NCI-H2196 treated with DMSO at 0.1 percent for 48 hours (cell line): Measurements from ENCODE around the gene PLEKHA5.
"Not testable (repeated sequence)": the region's sequence is repeated elsewhere in the genome, so short reads cannot be mapped to it uniquely, and the experiment has no call there.

ENCODE experiments used
- DNase-seq: peaks from one replicate; lab custom pipeline; 2025; ENCODE audit not compliant: unreplicated experiment; lab: John Stamatoyannopoulos, UW

PLEKHA5 gene

DNA sequence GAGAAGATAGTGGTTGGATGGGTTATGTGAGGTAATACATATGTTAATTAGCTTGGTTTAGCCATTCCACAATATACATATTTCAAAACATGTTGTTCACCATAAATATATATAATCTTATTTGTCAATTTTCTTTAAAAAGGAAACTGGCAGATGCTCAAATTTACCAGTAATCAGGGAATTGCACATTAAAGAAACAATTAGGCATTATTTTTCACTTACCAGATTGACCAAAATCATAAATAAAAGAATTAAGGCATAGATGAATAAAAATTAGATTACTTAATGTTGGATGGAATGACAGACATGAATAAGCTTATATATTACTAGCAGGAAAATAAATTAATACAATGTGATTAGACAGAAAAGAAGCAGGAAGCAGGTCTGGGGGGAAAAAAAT is 147.2 kb downstream of the PLEKHA5 start:
- no peak for DNase-seq

DNA sequence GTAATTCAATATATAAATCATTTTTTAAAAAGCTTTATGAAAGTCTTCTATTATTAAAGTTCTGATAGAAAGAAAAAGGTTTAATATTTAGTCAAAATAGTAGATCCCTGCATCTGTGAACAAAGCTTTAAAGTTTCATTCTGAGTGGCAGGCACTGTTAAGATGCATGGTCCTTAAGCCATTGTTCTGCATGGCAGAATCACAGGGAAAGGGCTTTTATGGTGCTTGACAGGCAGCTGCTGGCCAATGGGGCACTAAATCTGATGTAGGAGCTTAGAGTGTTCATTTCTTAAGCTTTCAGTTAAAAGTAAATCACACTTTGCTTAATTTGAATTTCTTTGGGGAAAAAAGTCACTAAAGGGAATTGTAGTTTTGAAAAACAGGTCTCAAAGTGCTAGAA is 148.2 kb downstream of the PLEKHA5 start:
- no peak for DNase-seq

DNA sequence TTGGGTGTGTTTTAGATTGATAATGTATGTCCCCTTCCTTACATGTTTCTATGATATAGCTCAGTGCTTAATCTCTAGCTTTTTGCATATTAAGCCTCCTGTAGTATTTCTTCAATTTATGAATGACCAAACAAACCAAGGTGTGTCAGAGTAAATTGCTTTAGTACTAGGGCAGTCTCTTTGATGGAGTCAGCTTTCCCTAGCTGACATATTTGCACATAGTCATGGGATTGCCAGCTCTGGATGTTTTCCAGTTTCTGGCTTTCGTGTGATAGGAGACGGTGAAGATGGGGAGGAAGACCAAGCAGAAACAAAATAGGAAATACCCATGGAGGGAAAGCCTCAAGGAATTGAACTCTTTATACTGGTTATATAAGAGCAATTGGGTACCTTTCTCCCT is 148.9 kb downstream of the PLEKHA5 start:
- no peak for DNase-seq

DNA sequence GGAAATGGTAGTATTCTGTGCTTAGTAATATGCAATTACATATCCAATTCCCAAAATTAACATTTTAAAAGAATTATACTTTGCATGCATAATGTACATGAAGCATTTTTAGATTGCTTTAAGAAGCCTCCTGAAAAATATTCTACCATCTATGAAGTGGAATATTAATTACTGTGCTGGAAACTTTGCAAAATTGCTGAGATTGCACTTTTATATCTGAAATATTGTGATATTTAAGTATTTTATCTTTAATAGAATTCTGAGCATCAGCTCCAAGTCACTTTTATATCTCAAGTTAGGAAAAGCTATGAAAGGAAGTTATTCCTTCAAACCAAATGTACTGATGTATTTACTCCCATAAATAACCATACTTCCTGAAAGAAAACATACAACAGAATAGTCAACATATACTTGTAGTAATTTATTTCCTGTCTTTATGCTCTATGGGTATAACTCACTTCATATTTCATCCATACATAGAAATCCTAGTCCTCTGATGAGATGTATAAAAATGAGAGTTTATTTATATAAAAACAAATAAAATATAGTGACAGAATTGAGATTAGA is 152.7 kb downstream of the PLEKHA5 start:
- DNase-seq, result no peak

DNA sequence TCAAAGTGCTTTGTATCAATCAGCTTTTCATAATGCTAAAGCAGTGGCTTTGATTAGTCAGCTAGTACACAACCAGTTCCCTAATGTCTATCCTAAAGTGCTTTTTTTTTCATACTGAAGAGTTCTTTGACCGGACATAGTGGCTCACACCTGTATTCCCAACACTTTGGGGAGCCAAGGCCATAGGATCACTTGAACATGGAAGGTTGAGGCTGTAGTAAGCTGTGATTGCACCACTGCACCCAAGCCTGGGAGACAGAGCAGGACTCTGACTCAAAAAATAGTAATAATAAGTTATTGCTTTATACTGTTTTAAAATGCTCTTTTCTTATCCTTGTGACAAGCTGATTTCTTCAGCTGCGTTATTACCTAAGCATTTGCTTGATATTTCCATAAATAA is 155.1 kb downstream of the PLEKHA5 start:
- no peak for DNase-seq

DNA sequence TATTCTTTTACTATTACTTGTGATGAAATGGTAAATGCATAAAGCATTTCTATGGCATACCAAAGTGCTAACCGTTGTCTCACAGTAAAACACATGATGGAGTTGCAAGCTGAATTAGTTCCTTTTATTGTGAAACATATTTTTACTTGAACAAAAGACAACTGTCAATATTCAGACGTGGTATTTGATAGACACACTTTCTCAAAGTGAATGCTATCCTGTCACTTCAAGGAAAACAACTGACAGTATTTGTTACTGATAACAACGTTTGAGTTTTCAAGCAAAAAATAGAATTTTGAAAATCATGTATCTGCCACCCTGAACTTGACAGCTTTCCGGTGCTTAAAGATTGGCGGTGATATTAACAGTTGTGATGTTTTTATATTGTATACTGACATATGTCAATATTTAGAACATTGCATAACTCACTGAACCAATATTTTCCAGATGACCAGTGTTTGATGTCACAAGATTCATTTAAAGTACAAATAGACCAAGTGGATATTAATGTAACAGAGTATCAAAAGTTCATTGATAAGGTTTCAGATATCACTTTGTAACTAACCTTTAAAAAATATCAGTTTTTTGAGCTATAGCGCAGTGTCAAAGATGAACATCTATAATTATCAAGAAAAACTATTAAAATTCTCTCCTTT is 156.4 kb downstream of the PLEKHA5 start:
- no peak for DNase-seq

DNA sequence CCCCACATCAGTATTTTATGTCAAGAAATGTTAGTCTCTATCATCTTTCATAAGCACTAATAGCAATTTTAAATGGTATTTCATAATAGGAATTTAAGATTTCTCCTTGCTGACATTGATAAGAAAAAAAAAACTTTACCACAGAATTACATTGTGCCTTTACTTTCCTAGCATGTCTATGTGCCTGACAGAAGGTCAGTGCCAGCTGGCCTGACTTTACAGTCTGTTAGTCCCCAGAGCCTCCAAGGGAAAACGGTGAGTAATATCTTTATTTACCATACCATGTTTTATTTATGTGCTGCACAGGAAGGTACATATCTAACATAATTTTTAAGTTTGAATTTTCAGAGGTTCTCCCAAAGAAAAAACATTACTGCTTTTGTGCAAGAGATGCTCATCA is 157.8 kb downstream of the PLEKHA5 start:
- DNase-seq, result no peak

DNA sequence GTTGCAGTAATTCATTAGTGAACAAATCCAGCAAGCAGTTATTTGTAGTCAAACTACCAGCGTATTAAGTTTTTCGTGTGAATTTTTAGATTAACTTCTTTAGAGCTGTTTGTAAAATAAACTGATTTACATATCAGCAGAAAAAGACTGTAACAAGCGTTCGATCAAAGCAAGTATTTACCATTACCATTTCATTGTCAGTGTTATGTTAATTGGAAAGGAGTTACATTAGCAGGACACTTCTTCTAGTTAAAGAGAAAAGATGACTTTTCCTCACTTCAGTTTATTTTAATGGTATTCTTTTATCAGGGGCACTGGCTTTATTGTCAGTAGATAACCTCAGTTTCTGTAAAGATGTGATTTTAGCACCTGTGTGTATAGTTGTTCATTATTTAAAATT is 158.6 kb downstream of the PLEKHA5 start:
- no peak for DNase-seq

DNA sequence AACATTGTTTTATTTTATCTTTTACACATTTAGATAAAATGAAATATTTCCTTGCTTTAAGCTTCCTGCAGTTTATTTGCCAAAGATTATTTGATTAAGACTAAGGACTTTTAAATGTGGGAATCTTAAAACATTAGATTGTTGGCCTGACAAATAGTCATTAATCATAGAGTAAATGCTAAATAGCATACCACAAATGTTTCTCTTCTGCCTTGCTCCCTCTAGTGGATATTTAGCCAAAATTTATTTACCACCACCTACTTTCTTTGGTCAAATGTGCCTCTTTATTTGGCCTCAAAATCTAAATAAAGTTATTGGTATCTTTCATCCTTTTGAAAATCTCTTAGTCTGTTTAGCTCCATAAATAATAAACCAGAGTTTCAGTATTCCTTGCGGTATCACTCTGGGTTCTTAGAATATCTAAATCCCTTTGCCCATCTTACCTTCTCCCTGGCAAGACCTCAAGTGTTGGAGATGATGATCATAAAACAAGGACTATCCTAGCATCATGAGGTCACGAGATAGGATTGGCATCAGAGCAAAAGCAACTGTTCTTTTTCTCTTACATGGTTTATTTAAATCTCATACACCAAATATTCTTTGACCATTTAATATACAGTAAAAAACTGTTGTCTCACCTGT is 159.2 kb downstream of the PLEKHA5 start:
- DNase-seq, result peak; percentile 68

DNA sequence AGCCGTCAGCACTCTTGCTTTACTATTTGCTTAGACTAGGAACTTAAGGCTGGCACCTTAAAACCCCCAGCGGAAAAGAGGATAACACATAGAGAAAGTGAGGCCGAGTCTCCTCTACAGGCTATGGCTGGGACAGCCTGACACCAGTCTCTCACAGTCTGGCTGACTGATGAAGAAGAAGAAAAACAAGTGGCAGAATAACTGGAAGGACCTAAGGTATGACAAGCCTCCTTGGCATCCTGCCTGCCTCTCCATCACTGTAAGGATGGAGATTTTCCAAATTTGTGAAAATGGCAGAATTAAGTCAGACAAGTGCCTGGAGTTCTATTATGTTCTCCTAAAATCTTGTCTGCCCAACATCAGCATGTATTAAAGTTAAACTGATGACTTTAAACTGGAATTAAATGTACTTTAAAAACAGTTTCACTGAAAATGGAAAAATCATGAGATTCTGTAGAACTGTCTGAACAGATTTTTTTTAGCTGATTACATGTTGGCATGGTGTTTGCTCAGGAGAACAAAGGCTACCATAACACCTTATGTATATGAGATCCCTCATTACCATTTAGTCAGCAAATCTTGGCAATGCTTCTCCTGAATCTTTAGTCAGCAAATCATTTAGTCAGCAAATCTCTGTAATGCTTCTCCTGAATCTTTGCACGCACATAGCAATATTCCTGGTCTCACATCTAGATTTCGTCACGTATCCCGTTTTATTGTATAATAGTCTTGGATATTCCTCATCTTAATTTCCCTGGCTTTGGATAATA is 169.5 kb downstream of the PLEKHA5 start:
- DNase-seq, result no peak

DNA sequence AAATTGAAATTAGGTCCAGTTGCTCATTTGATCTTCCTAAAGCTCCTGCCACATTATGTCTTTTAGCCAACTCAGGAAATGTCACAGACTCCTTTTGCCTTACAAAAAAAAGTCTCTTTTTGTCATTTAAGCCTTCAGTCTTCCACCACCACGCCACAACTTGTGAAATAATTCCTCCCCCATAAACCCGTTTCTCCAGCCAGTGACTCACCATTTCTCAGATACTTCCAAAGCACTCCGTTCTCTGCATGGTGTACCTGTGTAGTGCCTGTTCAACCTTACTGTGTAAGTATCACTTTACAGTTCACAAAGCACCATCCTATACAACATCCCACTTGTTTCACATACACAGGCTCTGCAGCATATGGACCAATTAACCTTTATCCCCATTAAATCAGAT is 170.2 kb downstream of the PLEKHA5 start:
- peak; percentile 28 for DNase-seq

DNA sequence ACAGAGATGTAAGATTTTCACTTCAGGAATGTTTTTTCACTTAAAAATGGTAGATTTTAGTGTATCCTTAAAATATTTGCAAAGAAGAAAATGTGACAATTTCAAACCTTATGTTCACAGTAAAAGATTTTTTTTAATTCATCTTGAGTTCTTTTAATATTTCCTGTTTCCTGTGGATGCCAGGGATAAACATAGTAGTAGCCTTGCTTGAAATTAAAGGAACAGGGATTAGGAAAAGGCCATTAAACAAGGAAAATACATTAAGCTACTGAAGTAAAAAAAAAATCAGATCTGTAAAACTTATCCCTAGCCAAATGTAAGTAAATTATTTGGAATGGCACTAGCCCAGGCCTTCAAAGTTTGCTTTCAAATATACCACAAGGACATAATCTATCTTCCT is 171.7 kb downstream of the PLEKHA5 start:
- DNase-seq, result no peak

DNA sequence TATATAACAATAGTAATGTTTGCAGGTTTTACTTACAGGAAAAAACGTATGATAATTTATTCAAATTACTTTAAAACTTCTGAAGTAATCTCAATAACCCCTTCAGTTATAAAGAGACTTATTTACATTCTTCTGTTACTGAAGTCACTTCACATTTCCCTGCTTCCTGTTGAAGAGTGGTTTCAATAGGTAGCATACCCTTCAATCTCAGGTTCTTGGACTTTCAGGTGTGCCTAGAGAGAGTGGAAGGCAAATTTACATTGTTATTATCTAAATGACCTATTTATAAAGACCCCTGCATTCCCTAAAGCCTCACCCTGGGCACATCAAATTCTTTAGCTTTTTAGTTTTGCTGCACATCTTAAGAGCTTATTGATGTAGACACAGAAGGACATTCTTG is 172.2 kb downstream of the PLEKHA5 start:
- no peak for DNase-seq

DNA sequence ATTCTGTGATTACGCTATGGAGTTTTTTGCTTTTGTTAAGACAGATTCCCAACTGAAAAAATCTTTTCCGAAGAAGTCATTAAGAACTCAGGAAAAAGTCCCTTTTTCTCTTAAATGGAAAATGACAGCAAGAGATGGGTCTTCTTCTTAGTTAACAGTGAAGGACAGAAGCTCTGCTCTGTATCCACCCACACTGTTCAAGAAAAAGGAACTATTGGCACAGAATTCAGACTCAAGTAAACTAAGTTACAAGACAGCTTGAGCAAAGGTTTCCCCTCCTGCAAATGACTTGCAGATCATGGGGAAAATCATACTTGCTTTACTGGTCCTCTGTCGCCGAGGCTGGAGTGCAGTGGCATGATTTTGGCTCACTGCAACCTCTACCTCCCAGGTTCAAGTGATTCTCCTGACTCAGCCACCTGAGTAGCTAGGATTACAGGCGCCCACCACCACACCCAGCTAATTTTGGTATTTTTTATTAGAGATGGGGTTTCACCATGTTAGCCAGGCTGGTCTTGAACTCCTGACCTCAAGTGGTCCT is 172.6 kb downstream of the PLEKHA5 start:
- DNase-seq, result no peak

DNA sequence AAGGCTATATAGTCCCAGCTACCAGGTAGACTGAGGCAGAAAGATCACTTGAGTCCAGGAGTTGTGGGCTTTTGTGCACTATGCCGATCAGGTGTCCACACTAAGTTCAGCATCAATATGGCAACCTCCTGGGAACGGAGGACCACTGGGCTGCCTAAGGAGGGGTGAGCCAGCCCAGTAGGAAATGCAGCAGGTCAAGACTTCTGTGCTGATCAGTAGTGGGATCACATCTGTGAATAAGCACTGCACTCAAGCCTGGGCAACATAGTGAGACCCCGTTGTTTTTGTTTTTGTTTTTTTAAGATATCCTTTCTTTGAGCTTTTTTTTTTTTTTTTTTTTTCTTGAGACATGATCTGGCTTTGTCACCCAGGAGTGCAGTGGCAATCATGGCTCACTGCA is 174.0 kb downstream of the PLEKHA5 start:
- DNase-seq, result no peak

DNA sequence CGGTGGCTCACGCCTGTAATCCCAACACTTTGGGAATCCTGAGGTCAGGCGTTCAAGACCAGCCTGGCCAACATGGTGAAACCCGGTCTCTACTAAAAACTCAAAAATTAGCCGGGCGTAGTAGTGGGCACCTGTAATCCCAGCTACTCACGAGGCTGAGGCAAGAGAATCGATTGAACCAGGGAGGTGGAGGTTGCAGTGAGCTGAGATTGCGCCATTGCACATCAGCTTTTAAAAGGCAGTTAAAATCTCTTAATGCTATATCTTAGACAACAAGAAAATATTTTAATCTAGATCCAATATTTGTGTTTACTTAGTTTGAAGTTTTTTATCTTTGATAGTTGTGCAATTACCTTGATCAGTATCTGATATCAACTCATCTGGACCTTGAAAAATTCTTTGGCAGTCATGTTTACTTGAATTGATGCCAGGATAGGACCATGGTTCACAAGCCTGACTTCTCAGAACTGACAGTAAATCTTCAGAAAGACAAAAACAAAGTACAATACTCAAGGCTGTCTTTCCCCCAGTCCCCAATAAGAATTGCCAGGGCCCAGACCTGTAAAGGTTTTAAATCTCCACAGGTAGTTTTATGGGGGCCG is 174.7 kb downstream of the PLEKHA5 start:
- no peak for DNase-seq

DNA sequence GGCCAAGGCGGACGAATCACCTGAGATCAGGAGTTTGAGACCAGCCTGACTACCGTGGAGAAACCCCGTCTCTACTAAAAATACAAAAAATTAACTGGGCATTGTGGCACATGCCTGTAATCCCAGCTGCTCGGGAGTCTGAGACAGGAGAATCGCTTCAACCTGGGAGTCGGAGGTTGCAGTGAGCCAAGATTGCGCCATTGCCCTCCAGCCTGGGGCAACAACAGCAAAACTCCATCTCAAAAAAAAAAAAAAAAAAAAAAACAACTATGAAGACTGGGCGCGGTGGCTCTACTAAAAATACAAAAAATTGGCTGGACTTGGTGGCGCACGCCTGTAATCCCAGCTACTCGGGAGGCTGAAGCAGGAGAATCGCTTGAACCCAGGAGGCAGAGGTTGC is 176.1 kb downstream of the PLEKHA5 start:
- not testable (repeated sequence) for DNase-seq

DNA sequence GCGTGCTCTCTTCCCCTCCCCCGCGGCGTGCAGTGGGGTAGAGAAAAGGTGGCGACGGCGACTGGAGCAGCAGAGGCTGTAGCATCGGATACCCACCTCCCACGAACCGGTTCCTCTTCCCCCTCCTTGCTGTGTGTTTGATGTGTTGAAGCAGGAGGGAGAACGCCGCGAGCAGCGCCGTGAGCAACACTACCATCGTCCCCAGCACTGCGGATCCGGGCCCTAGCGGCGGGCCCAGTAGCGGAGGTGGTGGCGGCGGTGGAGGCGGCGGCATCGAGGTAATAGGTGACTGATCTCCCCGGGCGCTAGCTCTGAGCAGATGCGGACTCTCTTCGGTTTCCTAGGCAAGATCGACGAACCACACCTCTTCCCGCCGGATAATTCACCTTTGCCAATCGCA is 176.8 kb downstream of the PLEKHA5 start:
- DNase-seq, result no peak

DNA sequence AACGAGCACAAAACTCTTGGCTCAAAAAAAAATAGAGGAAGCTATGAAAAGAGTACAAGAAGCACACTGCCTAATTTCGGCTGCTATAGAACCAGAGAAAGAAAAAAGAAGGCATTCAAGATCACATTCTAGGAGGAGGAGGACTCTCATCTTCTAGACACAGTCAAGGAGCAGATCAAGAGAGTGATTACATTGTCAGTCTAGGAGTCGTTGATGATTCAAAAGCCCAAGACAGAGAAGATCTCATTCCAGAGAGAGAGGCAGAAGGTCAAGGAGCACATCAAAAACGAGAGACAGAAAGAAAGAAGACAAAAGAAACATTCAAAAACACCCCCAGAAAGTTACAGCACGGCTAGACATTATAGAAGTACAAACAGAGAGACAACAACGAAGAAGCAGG is 177.9 kb downstream of the PLEKHA5 start:
- no peak for DNase-seq

DNA sequence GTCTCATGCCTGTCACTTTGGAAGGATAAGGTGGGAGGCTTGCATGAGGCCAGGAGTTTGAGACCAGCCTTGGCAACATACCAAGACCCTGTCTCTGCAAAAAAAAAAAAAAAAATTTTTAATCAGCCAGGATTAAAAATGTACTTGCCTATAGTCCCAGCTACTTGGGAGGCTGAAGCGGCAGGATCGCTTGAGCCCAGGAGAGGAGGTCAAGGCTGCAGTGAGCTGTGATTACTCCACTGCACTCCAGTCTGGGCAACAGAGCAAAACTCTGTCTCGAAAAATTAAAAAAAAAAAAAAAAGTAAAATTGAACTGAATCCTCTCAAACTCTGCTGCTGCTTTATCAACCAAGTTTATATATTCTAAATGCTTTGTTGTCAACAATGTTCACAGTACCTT is 181.6 kb downstream of the PLEKHA5 start:
- DNase-seq, result no peak

DNA sequence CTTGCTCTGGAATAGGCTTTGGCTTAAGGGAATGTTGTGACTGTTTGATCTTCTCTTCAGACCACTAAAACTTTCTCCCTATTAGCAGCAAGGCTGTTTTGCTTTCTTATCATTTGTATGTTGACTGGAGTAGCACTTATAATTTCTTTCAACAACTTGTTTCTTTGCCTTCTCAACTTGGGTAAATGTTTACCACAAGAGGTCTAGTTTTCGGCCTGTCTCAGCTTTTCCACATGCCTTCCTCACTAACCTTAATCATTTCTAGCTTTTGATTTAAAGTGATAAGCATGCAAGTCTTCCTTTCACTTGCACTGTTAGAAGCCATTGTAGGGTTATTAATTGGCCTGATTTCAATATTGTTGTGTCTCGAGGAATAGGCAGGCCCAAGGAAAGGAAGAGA is 183.1 kb downstream of the PLEKHA5 start:
- DNase-seq, result no peak
